GM23338 (cell line): ENCODE measurements around the gene SND1. TPM values are rescaled to one million over a fixed set of nuclear protein-coding genes. Genes with fewer than 3 reads are reported as not detected.

Experiments used
- ATAC-seq: fragments of 200-7000 bp; cut with Tn5 transposase; 3 replicates; pipeline ENCODE4 v1.9.1; 2020
- DNase-seq: peaks from one replicate; pipeline ENCODE4 v3.0.0-alpha.2; 2015; ENCODE audit warnings: low spot score
- H2AFZ ChIP-seq: fragments of 200-600 bp; sonication (generic); 2 replicates; pipeline ENCODE4 v1.8.0; 2016; ENCODE audit warnings: antibody characterized with exemption, mild to moderate bottlenecking, moderate library complexity
- H3F3A ChIP-seq: fragments of 200-600 bp; sonication (generic); replicated peaks from 2 replicates; pipeline ENCODE4 v1.8.0; 2017; ENCODE audit warnings: antibody characterized with exemption, mixed run types, low read depth
- H3K27ac ChIP-seq: fragments of 200-600 bp; sonication (generic); 2 replicates; pipeline ENCODE4 v1.6.1; 2016; ENCODE audit warnings: low read depth
- H3K27me3 ChIP-seq: fragments of 200-600 bp; sonication (generic); 2 replicates; pipeline ENCODE4 v1.8.0; 2016; ENCODE audit warnings: mild to moderate bottlenecking, mixed run types, moderate library complexity; ENCODE audit not compliant: insufficient read depth
- H3K36me3 ChIP-seq: fragments of 200-600 bp; sonication (generic); 2 replicates; pipeline ENCODE4 v1.8.0; 2016; ENCODE audit warnings: mild to moderate bottlenecking; ENCODE audit not compliant: insufficient read depth
- H3K4me1 ChIP-seq: fragments of 200-600 bp; sonication (generic); 2 replicates; pipeline ENCODE4 v1.8.0; 2016; ENCODE audit warnings: mild to moderate bottlenecking, moderate library complexity; ENCODE audit not compliant: insufficient read depth
- H3K4me2 ChIP-seq: fragments of 200-600 bp; sonication (generic); 2 replicates; pipeline ENCODE4 v1.7.1; 2017; ENCODE audit warnings: mixed run types
- H3K4me3 ChIP-seq: fragments of 200-600 bp; sonication (generic); 2 replicates; pipeline ENCODE4 v1.6.1; 2016; ENCODE audit warnings: mixed run types
- H3K79me2 ChIP-seq: fragments of 200-600 bp; sonication (generic); replicated peaks from 2 replicates; pipeline ENCODE4 v1.8.0; 2017; ENCODE audit warnings: mild to moderate bottlenecking; ENCODE audit not compliant: insufficient read depth
- H3K9me2 ChIP-seq: fragments of 200-600 bp; sonication (generic); 2 replicates; pipeline ENCODE4 v1.8.0; 2017; ENCODE audit not compliant: insufficient read depth
- H4K20me1 ChIP-seq: fragments of 200-600 bp; sonication (generic); replicated peaks from 2 replicates; pipeline ENCODE4 v1.8.0; 2017; ENCODE audit warnings: mild to moderate bottlenecking; ENCODE audit not compliant: insufficient read depth
- H3K27ac Mint-ChIP-seq: 2 replicates; pipeline ENCODE4 v1.8.0; 2020; ENCODE audit warnings: inconsistent platforms, mild to moderate bottlenecking, moderate library complexity, mixed read lengths
- H3K27me3 Mint-ChIP-seq: 3 replicates; pipeline ENCODE4 v1.8.0; 2022; ENCODE audit warnings: low read depth, mild to moderate bottlenecking, moderate library complexity, mixed read lengths, inconsistent platforms; ENCODE audit not compliant: insufficient read depth, poor library complexity
- H3K36me3 Mint-ChIP-seq: 3 replicates; pipeline ENCODE4 v1.8.0; 2021; ENCODE audit warnings: low read depth, mild to moderate bottlenecking, inconsistent platforms, moderate library complexity, mixed read lengths
- H3K4me1 Mint-ChIP-seq: 3 replicates; pipeline ENCODE4 v1.8.0; 2020; ENCODE audit warnings: mild to moderate bottlenecking, inconsistent platforms, mixed read lengths
- H3K4me3 Mint-ChIP-seq: 3 replicates; pipeline ENCODE4 v1.8.0; 2021; ENCODE audit warnings: moderate library complexity, mild to moderate bottlenecking, inconsistent platforms, mixed read lengths
- H3K9me3 Mint-ChIP-seq: 3 replicates; pipeline ENCODE4 v1.8.0; 2020; ENCODE audit warnings: moderate library complexity, mild to moderate bottlenecking, inconsistent platforms, mixed read lengths
- CREB1 ChIP-seq: fragments of 250-450 bp; sonication (Bioruptor Pico); IDR thresholded peaks from 2 replicates; pipeline ENCODE4 v1.5.0; 2020; ENCODE audit warnings: low read depth, mild to moderate bottlenecking, moderate library complexity
- EZH2 ChIP-seq: fragments of 200-600 bp; sonication (generic); IDR thresholded peaks from one replicate; pipeline ENCODE4 v1.8.0; 2017; ENCODE audit warnings: antibody characterized with exemption, mild to moderate bottlenecking, low read depth; ENCODE audit not compliant: unreplicated experiment
- EZH2phosphoT487 ChIP-seq: fragments of 200-600 bp; sonication (generic); IDR thresholded peaks from one replicate; pipeline ENCODE4 v1.8.1; 2018; ENCODE audit warnings: antibody characterized with exemption; ENCODE audit not compliant: unreplicated experiment
- JUNB ChIP-seq: IDR thresholded peaks from one replicate; pipeline ENCODE4 v1.6.1; 2016; ENCODE audit warnings: antibody characterized with exemption; ENCODE audit not compliant: unreplicated experiment
- NANOG ChIP-seq: IDR thresholded peaks from 2 replicates; pipeline ENCODE4 v1.6.1; 2016; ENCODE audit warnings: antibody characterized with exemption, borderline replicate concordance
- POLR2AphosphoS5 ChIP-seq: IDR thresholded peaks from 2 replicates; pipeline ENCODE4 v1.6.1; 2016; ENCODE audit warnings: antibody characterized with exemption, low read depth
- STAT1 ChIP-seq: IDR thresholded peaks from one replicate; pipeline ENCODE4 v1.6.1; 2016; ENCODE audit warnings: antibody characterized with exemption; ENCODE audit not compliant: unreplicated experiment
- ZNF114 ChIP-seq: fragments of 250-450 bp; sonication (Bioruptor Pico); IDR thresholded peaks from 2 replicates; pipeline ENCODE4 v1.5.0; 2020; ENCODE audit warnings: mild to moderate bottlenecking, moderate library complexity
- ZNF331 ChIP-seq: fragments of 250-450 bp; sonication (Bioruptor Pico); IDR thresholded peaks from 2 replicates; pipeline ENCODE4 v1.5.0; 2020; ENCODE audit warnings: low read depth, mild to moderate bottlenecking, moderate library complexity
- polyA plus RNA-seq: library from polyadenylated mRNA; unstranded; fragments of >200 nt; fragmentation: Nextera tagmentation; extraction: Ambion mirVana; gene quantifications from 2 replicates; pipeline ENCODE4 v1.2.1, GENCODE V29; 2016
- total RNA-seq: library from RNA; depleted of rRNA; stranded (reverse); fragments of >200 nt; shearing (Covaris generic); gene quantifications from 2 replicates; pipeline ENCODE4 v1.2.3, GENCODE V29; 2014
- TF ChIP-seq, protein P1 (sequence below): IDR thresholded peaks from one replicate; pipeline ENCODE4 v1.6.1; 2018; ENCODE audit warnings: antibody characterized with exemption; ENCODE audit not compliant: unreplicated experiment
- TF ChIP-seq, protein P2 (sequence below): IDR thresholded peaks from 2 replicates; pipeline ENCODE4 v1.6.1; 2016; ENCODE audit warnings: antibody characterized with exemption
- TF ChIP-seq, protein P3 (sequence below), 2 experiments: fragments of 200-600 bp in 1 of 2; sonication (generic) in 1 of 2; conservative IDR thresholded peaks; 2 replicates each; pipeline versions ENCODE4 v1.5.1 to v1.6.1; 2016 to 2017; ENCODE audit warnings: antibody characterized with exemption in 2 of 2, low read depth in 2 of 2, mild to moderate bottlenecking in 2 of 2, moderate library complexity in 1 of 2

SND1 gene
- total and polyA plus RNA-seq, 2 experiments from 2014 or later = 107 to 254 TPM

DNA sequence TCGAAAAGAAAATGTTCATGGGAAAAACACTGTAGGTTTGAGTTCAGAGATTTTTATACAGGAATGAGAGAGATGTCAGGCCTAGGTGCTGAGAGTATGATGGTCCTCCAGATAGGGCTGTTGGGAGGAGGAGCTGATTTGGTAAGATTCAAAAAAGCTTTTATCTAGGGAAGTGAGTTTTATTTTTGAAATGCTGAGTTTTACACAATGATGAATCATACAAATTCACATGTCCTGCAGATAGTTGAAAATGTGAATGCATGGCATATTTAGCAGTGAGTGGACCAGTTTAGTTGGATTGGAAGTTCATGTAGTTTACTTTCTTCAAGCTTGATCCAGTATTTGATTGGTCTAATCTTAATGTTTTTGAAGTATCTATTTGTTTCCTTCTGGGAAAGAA lies 224.4 kb downstream of the SND1 start:
- Histone ChIP-seq H3K27me3 (no peaks in the 10 kb centered on the region), H3K79me2 (peaks cover 57% of the 10 kb centered on the region), H3F3A (no peaks in the 10 kb centered on the region), H3K36me3 (no peaks in the 10 kb centered on the region), H3K9me2 (no peaks in the 10 kb centered on the region), H2AFZ (no peak overlapping the region), H4K20me1 (peaks cover 14% of the 10 kb centered on the region), H3K27ac (no peak overlapping the region), H3K4me1 (peaks cover 7% of the 10 kb centered on the region), H3K4me2 (no peak overlapping the region), H3K4me3 (no peak overlapping the region)
- Mint-ChIP-seq H3K4me1 (peaks cover 19% of the 10 kb centered on the region), H3K27me3 (no peaks in the 10 kb centered on the region), H3K36me3 (no peaks in the 10 kb centered on the region), H3K9me3 (no peaks in the 10 kb centered on the region), H3K27ac (no peak overlapping the region), H3K4me3 (no peak overlapping the region)
- ATAC-seq (no peak), DNase-seq (no peak)
- TF ChIP-seq EZH2 = no peak

DNA sequence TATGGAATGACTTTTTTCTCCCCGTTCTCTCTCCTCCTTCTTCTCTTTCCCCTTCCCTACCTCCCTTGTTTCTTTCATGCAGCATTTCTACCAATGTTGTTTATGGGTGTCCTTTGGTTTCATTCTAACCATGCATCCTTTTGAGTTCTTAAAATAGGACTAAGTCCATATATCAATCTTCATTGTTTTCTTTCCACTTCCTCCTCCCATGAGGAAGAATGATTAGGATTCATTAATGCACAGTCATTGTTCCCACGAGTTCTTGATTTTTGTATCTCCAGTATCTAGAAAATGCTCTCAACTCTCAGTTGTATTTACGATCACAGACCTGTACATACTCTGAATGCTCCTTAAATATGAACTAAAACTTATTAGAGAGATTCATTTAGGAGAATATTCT lies 226.0 kb downstream of the SND1 start:
- Histone ChIP-seq H3K79me2 (peaks cover 57% of the 10 kb centered on the region), H3K4me2 (no peak overlapping the region), H3F3A (no peaks in the 10 kb centered on the region), H3K27ac (no peak overlapping the region), H3K27me3 (no peaks in the 10 kb centered on the region), H3K36me3 (no peaks in the 10 kb centered on the region), H3K4me3 (no peak overlapping the region), H3K9me2 (no peaks in the 10 kb centered on the region), H4K20me1 (peaks cover 15% of the 10 kb centered on the region), H2AFZ (no peak overlapping the region), H3K4me1 (peaks cover 14% of the 10 kb centered on the region)
- ATAC-seq (no peak), DNase-seq (no peak)
- Mint-ChIP-seq H3K27me3 (no peaks in the 10 kb centered on the region), H3K27ac (no peak overlapping the region), H3K9me3 (no peaks in the 10 kb centered on the region), H3K4me3 (no peak overlapping the region), H3K36me3 (no peaks in the 10 kb centered on the region), H3K4me1 (peaks cover 22% of the 10 kb centered on the region)
- TF ChIP-seq EZH2phosphoT487 (no peak), STAT1 (no peak), NANOG (no peak), EZH2 (no peak), ZNF114 (CRISPR knock-in tag) (no peak), CREB1 (CRISPR knock-in tag) (no peak), ZNF331 (CRISPR knock-in tag) (no peak), POLR2AphosphoS5 (no peak), JUNB (no peak)
- TF ChIP-seq, protein P1, sequence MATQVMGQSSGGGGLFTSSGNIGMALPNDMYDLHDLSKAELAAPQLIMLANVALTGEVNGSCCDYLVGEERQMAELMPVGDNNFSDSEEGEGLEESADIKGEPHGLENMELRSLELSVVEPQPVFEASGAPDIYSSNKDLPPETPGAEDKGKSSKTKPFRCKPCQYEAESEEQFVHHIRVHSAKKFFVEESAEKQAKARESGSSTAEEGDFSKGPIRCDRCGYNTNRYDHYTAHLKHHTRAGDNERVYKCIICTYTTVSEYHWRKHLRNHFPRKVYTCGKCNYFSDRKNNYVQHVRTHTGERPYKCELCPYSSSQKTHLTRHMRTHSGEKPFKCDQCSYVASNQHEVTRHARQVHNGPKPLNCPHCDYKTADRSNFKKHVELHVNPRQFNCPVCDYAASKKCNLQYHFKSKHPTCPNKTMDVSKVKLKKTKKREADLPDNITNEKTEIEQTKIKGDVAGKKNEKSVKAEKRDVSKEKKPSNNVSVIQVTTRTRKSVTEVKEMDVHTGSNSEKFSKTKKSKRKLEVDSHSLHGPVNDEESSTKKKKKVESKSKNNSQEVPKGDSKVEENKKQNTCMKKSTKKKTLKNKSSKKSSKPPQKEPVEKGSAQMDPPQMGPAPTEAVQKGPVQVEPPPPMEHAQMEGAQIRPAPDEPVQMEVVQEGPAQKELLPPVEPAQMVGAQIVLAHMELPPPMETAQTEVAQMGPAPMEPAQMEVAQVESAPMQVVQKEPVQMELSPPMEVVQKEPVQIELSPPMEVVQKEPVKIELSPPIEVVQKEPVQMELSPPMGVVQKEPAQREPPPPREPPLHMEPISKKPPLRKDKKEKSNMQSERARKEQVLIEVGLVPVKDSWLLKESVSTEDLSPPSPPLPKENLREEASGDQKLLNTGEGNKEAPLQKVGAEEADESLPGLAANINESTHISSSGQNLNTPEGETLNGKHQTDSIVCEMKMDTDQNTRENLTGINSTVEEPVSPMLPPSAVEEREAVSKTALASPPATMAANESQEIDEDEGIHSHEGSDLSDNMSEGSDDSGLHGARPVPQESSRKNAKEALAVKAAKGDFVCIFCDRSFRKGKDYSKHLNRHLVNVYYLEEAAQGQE = no peak
- TF ChIP-seq, protein P2, sequence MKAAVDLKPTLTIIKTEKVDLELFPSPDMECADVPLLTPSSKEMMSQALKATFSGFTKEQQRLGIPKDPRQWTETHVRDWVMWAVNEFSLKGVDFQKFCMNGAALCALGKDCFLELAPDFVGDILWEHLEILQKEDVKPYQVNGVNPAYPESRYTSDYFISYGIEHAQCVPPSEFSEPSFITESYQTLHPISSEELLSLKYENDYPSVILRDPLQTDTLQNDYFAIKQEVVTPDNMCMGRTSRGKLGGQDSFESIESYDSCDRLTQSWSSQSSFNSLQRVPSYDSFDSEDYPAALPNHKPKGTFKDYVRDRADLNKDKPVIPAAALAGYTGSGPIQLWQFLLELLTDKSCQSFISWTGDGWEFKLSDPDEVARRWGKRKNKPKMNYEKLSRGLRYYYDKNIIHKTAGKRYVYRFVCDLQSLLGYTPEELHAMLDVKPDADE = no peak
- TF ChIP-seq, protein P3, sequence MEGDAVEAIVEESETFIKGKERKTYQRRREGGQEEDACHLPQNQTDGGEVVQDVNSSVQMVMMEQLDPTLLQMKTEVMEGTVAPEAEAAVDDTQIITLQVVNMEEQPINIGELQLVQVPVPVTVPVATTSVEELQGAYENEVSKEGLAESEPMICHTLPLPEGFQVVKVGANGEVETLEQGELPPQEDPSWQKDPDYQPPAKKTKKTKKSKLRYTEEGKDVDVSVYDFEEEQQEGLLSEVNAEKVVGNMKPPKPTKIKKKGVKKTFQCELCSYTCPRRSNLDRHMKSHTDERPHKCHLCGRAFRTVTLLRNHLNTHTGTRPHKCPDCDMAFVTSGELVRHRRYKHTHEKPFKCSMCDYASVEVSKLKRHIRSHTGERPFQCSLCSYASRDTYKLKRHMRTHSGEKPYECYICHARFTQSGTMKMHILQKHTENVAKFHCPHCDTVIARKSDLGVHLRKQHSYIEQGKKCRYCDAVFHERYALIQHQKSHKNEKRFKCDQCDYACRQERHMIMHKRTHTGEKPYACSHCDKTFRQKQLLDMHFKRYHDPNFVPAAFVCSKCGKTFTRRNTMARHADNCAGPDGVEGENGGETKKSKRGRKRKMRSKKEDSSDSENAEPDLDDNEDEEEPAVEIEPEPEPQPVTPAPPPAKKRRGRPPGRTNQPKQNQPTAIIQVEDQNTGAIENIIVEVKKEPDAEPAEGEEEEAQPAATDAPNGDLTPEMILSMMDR (conservative IDR thresholded peaks at IDR 0.05; ENCODE audit: low read depth in 2 of 2) = no peak
